GM06990 (cell line): Measurements from ENCODE around the gene PRTFDC1.

ENCODE experiments used
- DNase-seq: peaks from one replicate; pipeline ENCODE4 v3.0.0-alpha.2; 2011; ENCODE audit not compliant: insufficient read length; ENCODE audit errors: extremely low read depth
- H3K27me3 ChIP-seq: replicated peaks from 2 replicates; pipeline ENCODE4 v1.6.0; 2011; ENCODE audit warnings: low read length; ENCODE audit not compliant: control insufficient read depth, insufficient read depth
- H3K36me3 ChIP-seq: 2 replicates; pipeline ENCODE4 v1.5.1; 2011; ENCODE audit warnings: low read length; ENCODE audit not compliant: control insufficient read depth, insufficient read depth
- H3K4me3 ChIP-seq: replicated peaks from 2 replicates; pipeline ENCODE4 v1.5.1; 2011; ENCODE audit warnings: low read depth, mild to moderate bottlenecking, control low read depth, low read length
- CTCF ChIP-seq: IDR thresholded peaks from 2 replicates; pipeline ENCODE4 v1.5.1; 2011; ENCODE audit warnings: low read length, control low read depth, mild to moderate bottlenecking, inconsistent platforms; ENCODE audit not compliant: insufficient read depth, poor library complexity, severe bottlenecking

PRTFDC1 gene

GRCh38 chr10:24910574-24910973 is 41.8 kb downstream of the PRTFDC1 start:
- no peaks in the 10 kb centered on the region for H3K36me3 ChIP-seq
- no peak for DNase-seq
- no peak for TF ChIP-seq CTCF
- no peaks in the 10 kb centered on the region for H3K27me3 ChIP-seq
- no peak overlapping the region for H3K4me3 ChIP-seq

GRCh38 chr10:24908793-24909423 is 43.5 kb downstream of the PRTFDC1 start:
- no peaks in the 10 kb centered on the region for H3K27me3 ChIP-seq
- H3K36me3 ChIP-seq = no peaks in the 10 kb centered on the region
- no peak overlapping the region for H3K4me3 ChIP-seq
- DNase-seq = no peak
- no peak for TF ChIP-seq CTCF

GRCh38 chr10:24907956-24908355 is 44.5 kb downstream of the PRTFDC1 start:
- no peak for TF ChIP-seq CTCF
- no peak for DNase-seq
- no peak overlapping the region for H3K4me3 ChIP-seq
- H3K27me3 ChIP-seq = no peaks in the 10 kb centered on the region
- no peaks in the 10 kb centered on the region for H3K36me3 ChIP-seq

- no peak for TF ChIP-seq CTCF
- Histone ChIP-seq H3K36me3 (no peaks in the 10 kb centered on the region), H3K4me3 (no peak overlapping the region), H3K27me3 (no peaks in the 10 kb centered on the region)
- DNase-seq = no peak
Observed at GRCh38 chr10:24906372-24906771, 46.0 kb downstream of the PRTFDC1 start.

GRCh38 chr10:24904824-24905223 is 47.6 kb downstream of the PRTFDC1 start:
- Histone ChIP-seq H3K4me3 (no peak overlapping the region), H3K36me3 (no peaks in the 10 kb centered on the region), H3K27me3 (no peaks in the 10 kb centered on the region)
- DNase-seq = no peak
- TF ChIP-seq CTCF = no peak

- Histone ChIP-seq H3K4me3 (no peak overlapping the region), H3K27me3 (no peaks in the 10 kb centered on the region), H3K36me3 (no peaks in the 10 kb centered on the region)
- TF ChIP-seq CTCF = no peak
- DNase-seq = no peak
Observed at GRCh38 chr10:24902400-24902728, 50.0 kb downstream of the PRTFDC1 start.
